ENCODE results near the gene CTBP2.

DNA sequence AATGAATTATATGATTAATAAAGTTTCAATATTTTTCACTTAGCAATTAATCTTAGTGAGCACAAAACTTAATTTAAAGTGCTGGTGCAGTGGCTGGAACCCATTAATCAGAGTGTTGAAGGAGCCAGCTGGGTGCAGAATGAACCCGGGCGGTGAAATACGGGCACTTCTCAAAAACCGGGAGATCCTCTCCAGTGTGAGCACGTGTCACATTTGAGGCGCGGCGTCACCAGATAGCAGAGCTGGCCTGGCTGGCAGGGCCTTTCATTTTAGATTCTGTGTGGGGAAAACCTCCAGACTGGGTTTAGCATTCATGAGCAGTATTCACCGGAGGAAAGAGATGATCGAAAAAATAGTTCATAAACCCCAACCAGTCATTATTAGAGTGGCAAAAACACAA, 34.5 kb upstream of the CTBP2 start:
- TF ChIP-seq, protein P1, sequence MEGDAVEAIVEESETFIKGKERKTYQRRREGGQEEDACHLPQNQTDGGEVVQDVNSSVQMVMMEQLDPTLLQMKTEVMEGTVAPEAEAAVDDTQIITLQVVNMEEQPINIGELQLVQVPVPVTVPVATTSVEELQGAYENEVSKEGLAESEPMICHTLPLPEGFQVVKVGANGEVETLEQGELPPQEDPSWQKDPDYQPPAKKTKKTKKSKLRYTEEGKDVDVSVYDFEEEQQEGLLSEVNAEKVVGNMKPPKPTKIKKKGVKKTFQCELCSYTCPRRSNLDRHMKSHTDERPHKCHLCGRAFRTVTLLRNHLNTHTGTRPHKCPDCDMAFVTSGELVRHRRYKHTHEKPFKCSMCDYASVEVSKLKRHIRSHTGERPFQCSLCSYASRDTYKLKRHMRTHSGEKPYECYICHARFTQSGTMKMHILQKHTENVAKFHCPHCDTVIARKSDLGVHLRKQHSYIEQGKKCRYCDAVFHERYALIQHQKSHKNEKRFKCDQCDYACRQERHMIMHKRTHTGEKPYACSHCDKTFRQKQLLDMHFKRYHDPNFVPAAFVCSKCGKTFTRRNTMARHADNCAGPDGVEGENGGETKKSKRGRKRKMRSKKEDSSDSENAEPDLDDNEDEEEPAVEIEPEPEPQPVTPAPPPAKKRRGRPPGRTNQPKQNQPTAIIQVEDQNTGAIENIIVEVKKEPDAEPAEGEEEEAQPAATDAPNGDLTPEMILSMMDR (conservative IDR thresholded peaks at IDR 0.05) = no peak
- TF ChIP-seq ZFX (IDR thresholded peaks at IDR 0.05) = no peak

Measured in C4-2B (cell line).